ENCODE data around the gene POLD3.

Gene POLD3

DNA sequence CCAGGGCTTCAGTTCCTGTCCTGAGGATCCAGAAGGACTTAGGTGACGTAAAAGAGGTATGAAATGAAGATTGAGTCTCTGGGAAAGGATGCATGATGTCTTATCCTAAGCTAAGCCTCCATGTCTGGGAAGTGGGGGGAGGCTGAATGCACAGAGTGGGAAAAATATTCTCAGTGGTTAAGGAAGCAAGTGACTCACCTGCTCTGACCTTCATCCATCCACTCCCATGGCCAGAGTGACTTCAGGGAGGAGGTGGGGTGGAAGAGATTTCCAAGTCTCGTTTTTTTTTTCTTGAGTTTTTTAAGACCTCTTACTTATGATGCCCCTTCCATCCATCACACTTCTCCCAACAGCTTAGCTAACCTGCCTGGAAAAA is 32.5 kb upstream of the POLD3 start:
- no peak for DNase-seq
- Histone ChIP-seq H3K4me2 (ENCODE audit: low read length) (no peak overlapping the region), H4K8ac (ENCODE audit: low read depth, low read length) (no peak overlapping the region), H3K4me1 (ENCODE audit: control insufficient read depth in 1 of 2, insufficient read depth in 2 of 2, low read length in 2 of 2) (peaks cover 9 to 12% of the 10 kb centered on the region in 2 experiments), H2BK120ac (ENCODE audit: insufficient read depth, low read length, poor library complexity) (no peak overlapping the region), H2AFZ (ENCODE audit: insufficient read depth, low read length, poor library complexity) (no peak overlapping the region), H4K12ac (ENCODE audit: low read depth, low read length) (no peak overlapping the region), H2BK12ac (ENCODE audit: low read length) (no peak overlapping the region), H4K91ac (ENCODE audit: low read depth, low read length) (no peak overlapping the region), H3K14ac (ENCODE audit: low read length) (no peak overlapping the region), H2BK5ac (ENCODE audit: low read depth, low read length, poor library complexity) (no peak overlapping the region), H3K27me3 (ENCODE audit: insufficient read depth, low read length) (no peaks in the 10 kb centered on the region), H3K4me3 (ENCODE audit: low read depth, low read length) (no peak overlapping the region), H3K36me3 (ENCODE audit: control insufficient read depth in 1 of 2, insufficient read depth in 2 of 2, low read length in 2 of 2) (no peaks in the 10 kb centered on the region), H2AK5ac (ENCODE audit: low read length) (no peak overlapping the region), H3K9me3 (ENCODE audit: insufficient read depth, low read depth, low read length) (no peaks in the 10 kb centered on the region), H3K23ac (ENCODE audit: low read length) (no peak overlapping the region), H3K79me1 (ENCODE audit: low read length) (peaks cover 3% of the 10 kb centered on the region), H3K18ac (ENCODE audit: low read length) (no peak overlapping the region), H3K9ac (ENCODE audit: low read length) (no peak overlapping the region), H3K4ac (ENCODE audit: low read depth, low read length) (no peak overlapping the region), H3K79me2 (ENCODE audit: control insufficient read depth, insufficient read depth, low read length, poor library complexity) (no peaks in the 10 kb centered on the region), H3K27ac (ENCODE audit: low read depth, low read length) (peak overlapping the region; percentile 5)
- no CpG with 5 or more reads among the region's 2 CpGs for WGBS (ENCODE audit: extremely low coverage, insufficient coverage, insufficient read length)

DNA sequence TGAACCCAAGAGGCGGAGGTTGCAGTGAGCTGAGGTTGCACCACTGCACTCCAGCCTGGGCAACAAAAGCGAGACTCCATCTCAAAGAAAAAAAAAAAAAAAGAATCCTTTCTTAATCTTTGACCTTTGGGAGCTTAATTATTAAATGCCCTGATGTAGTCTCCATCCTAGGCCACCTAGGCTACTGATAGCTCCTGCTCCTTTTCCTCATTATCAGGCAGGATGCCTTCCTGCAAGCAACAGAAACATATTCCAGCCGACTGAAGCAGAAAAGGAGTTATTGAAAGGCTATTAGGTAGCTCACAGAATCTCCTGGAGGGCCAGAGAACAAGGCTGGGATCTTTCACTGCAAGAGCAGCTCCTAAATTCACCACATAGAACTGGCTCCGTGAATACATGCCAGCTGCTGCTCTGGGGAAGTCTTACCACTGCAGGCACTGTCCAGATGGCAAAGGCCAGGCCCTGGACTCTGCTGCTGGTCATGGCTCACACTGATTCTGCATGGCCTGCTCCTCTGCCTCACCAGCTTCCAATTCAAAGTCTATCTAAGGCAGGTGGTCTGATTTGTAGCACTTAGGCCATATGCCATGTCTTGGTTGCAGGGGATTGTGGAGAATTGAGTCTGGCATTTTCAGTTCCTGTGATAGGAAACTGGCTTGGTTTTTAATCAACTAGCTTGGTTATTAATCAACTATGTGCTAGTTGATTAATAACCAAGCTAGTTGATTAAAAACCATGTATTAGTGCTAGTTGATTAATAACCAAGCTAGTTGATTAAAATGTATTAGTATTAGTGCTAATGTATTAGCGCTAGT is 26.0 kb upstream of the POLD3 start:
- WGBS (ENCODE audit: extremely low coverage, insufficient coverage, insufficient read length), result no CpG with 5 or more reads among the region's 5 CpGs
- no peak overlapping the region for H2BK12ac ChIP-seq (ENCODE audit: low read length)
- no peaks in the 10 kb centered on the region for H3K9me3 ChIP-seq (ENCODE audit: insufficient read depth, low read depth, low read length)
- H2AK5ac ChIP-seq (ENCODE audit: low read length), result no peak overlapping the region
- no peak overlapping the region for H3K4me2 ChIP-seq (ENCODE audit: low read length)
- no peak overlapping the region for H2BK5ac ChIP-seq (ENCODE audit: low read depth, low read length, poor library complexity)
- no peaks in the 10 kb centered on the region for H3K79me2 ChIP-seq (ENCODE audit: control insufficient read depth, insufficient read depth, low read length, poor library complexity)
- H3K4me1 ChIP-seq (ENCODE audit: control insufficient read depth in 1 of 2, insufficient read depth in 2 of 2, low read length in 2 of 2), result peaks cover 4 to 6% of the 10 kb centered on the region in 2 experiments
- no peak overlapping the region for H3K4ac ChIP-seq (ENCODE audit: low read depth, low read length)
- H3K18ac ChIP-seq (ENCODE audit: low read length), result no peak overlapping the region
- H3K79me1 ChIP-seq (ENCODE audit: low read length), result peaks cover 3% of the 10 kb centered on the region
- H2BK120ac ChIP-seq (ENCODE audit: insufficient read depth, low read length, poor library complexity), result no peak overlapping the region
- H4K91ac ChIP-seq (ENCODE audit: low read depth, low read length), result no peak overlapping the region
- no peak overlapping the region for H3K27ac ChIP-seq (ENCODE audit: low read depth, low read length)
- H3K4me3 ChIP-seq (ENCODE audit: low read depth, low read length), result no peak overlapping the region
- no peak overlapping the region for H3K14ac ChIP-seq (ENCODE audit: low read length)
- H3K9ac ChIP-seq (ENCODE audit: low read length), result no peak overlapping the region
- H3K23ac ChIP-seq (ENCODE audit: low read length), result no peak overlapping the region
- H4K12ac ChIP-seq (ENCODE audit: low read depth, low read length), result no peak overlapping the region
- H3K36me3 ChIP-seq (ENCODE audit: control insufficient read depth in 1 of 2, insufficient read depth in 2 of 2, low read length in 2 of 2), result no peaks in the 10 kb centered on the region
- no peak overlapping the region for H2AFZ ChIP-seq (ENCODE audit: insufficient read depth, low read length, poor library complexity)
- DNase-seq, result no peak
- H3K27me3 ChIP-seq (ENCODE audit: insufficient read depth, low read length), result no peaks in the 10 kb centered on the region
- no peak overlapping the region for H4K8ac ChIP-seq (ENCODE audit: low read depth, low read length)

DNA sequence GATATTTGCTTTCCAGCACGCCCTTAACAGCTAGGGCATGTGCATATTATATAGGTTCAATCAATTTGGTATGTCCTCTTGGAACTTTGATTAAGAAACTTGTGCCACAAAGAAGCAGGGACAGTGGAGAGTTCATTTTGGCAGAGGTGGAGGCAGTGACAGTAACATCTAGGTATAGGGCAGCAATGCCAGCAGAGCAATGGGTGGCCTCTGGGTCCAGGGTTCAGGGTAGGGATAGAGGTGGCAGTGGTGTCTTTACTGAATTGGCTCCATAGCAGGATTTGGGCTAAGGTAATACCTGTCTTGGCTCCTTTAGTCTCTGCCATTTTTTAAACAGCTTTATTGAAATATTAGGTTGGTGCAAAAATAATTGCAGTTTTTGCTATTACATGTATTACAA is 24.4 kb upstream of the POLD3 start:
- WGBS (ENCODE audit: extremely low coverage, insufficient coverage, insufficient read length), result no CpG with 5 or more reads among the region's 1 CpG

DNA sequence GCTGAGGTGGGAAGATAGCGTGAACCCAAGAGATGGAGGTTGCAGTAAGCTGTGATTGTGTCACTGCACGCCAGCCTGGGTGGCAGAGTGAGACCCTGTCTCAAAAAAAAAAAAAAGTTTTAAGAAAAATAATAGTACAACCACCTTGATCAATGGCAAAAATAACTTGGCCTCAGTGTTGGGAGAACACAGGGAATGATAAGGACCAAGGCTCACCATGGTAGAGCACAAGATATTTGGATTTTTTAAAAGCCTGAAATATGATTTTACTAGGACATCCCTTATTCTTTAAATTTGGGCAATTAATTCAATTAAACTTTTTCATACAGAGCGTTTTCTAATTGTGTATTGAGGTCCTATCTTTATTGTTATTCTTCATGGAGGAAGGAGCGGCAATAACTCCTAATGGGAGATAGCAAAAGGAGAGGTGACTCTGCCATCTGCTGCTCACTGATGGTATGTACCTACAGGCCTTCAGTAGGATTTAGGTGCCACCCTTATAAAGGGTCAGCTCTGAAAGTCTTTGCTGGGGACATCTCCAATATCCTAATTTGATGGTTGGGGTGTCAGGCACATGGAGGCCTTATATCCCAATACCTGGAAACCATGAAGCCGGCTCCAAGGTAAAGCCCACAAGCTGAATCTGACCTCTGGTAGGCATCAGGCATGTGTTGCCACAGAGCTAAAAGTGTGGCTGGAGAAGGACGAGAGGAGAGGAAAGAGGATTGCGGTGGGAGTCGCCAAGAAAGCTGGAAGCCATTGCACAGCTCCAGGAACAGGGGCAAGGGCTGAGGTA is 21.9 kb upstream of the POLD3 start:
- H3K23ac ChIP-seq (ENCODE audit: low read length), result no peak overlapping the region
- no peak overlapping the region for H3K27ac ChIP-seq (ENCODE audit: low read depth, low read length)
- no peak overlapping the region for H4K8ac ChIP-seq (ENCODE audit: low read depth, low read length)
- H3K4me1 ChIP-seq (ENCODE audit: control insufficient read depth in 1 of 2, insufficient read depth in 2 of 2, low read length in 2 of 2), result no peaks in the 10 kb centered on the region
- peak; percentile 44 to 81 for DNase-seq
- no peaks in the 10 kb centered on the region for H3K27me3 ChIP-seq (ENCODE audit: insufficient read depth, low read length)
- peak overlapping the region; percentile 28 for H2BK5ac ChIP-seq (ENCODE audit: low read depth, low read length, poor library complexity)
- H3K18ac ChIP-seq (ENCODE audit: low read length), result no peak overlapping the region
- H3K4me2 ChIP-seq (ENCODE audit: low read length), result no peak overlapping the region
- H2BK120ac ChIP-seq (ENCODE audit: insufficient read depth, low read length, poor library complexity), result peak overlapping the region; percentile 74
- H2BK12ac ChIP-seq (ENCODE audit: low read length), result peak overlapping the region; percentile 62
- no peaks in the 10 kb centered on the region for H3K9me3 ChIP-seq (ENCODE audit: insufficient read depth, low read depth, low read length)
- H3K79me1 ChIP-seq (ENCODE audit: low read length), result peaks cover 3% of the 10 kb centered on the region
- H2AK5ac ChIP-seq (ENCODE audit: low read length), result peak overlapping the region; percentile 32
- H3K14ac ChIP-seq (ENCODE audit: low read length), result no peak overlapping the region
- no peak overlapping the region for H2AFZ ChIP-seq (ENCODE audit: insufficient read depth, low read length, poor library complexity)
- no peak overlapping the region for H4K12ac ChIP-seq (ENCODE audit: low read depth, low read length)
- no peak overlapping the region for H3K9ac ChIP-seq (ENCODE audit: low read length)
- H3K79me2 ChIP-seq (ENCODE audit: control insufficient read depth, insufficient read depth, low read length, poor library complexity), result no peaks in the 10 kb centered on the region
- H3K4ac ChIP-seq (ENCODE audit: low read depth, low read length), result no peak overlapping the region
- peak overlapping the region; percentile 71 for H4K91ac ChIP-seq (ENCODE audit: low read depth, low read length)
- no peak overlapping the region for H3K4me3 ChIP-seq (ENCODE audit: low read depth, low read length)
- no CpG with 5 or more reads among the region's 8 CpGs for WGBS (ENCODE audit: extremely low coverage, insufficient coverage, insufficient read length)
- H3K36me3 ChIP-seq (ENCODE audit: control insufficient read depth in 1 of 2, insufficient read depth in 2 of 2, low read length in 2 of 2), result peaks cover 0 to 1% of the 10 kb centered on the region in 2 experiments

More for the DNA sequence above, 24.4 kb upstream of the POLD3 start:
- no peak overlapping the region for H4K8ac ChIP-seq (ENCODE audit: low read depth, low read length)
- H3K4me1 ChIP-seq (ENCODE audit: control insufficient read depth in 1 of 2, insufficient read depth in 2 of 2, low read length in 2 of 2), result peaks cover 0 to 4% of the 10 kb centered on the region in 2 experiments
- no peak for DNase-seq
- H3K27me3 ChIP-seq (ENCODE audit: insufficient read depth, low read length), result no peaks in the 10 kb centered on the region
- no peaks in the 10 kb centered on the region for H3K79me2 ChIP-seq (ENCODE audit: control insufficient read depth, insufficient read depth, low read length, poor library complexity)
- no peak overlapping the region for H4K91ac ChIP-seq (ENCODE audit: low read depth, low read length)
- H2AK5ac ChIP-seq (ENCODE audit: low read length), result no peak overlapping the region
- H2BK12ac ChIP-seq (ENCODE audit: low read length), result no peak overlapping the region
- H3K23ac ChIP-seq (ENCODE audit: low read length), result no peak overlapping the region
- H3K79me1 ChIP-seq (ENCODE audit: low read length), result peaks cover 3% of the 10 kb centered on the region
- no peak overlapping the region for H3K4ac ChIP-seq (ENCODE audit: low read depth, low read length)
- H3K9me3 ChIP-seq (ENCODE audit: insufficient read depth, low read depth, low read length), result no peaks in the 10 kb centered on the region
- H2AFZ ChIP-seq (ENCODE audit: insufficient read depth, low read length, poor library complexity), result no peak overlapping the region
- no peak overlapping the region for H3K14ac ChIP-seq (ENCODE audit: low read length)
- no peak overlapping the region for H2BK5ac ChIP-seq (ENCODE audit: low read depth, low read length, poor library complexity)
- H3K4me3 ChIP-seq (ENCODE audit: low read depth, low read length), result no peak overlapping the region
- H3K36me3 ChIP-seq (ENCODE audit: control insufficient read depth in 1 of 2, insufficient read depth in 2 of 2, low read length in 2 of 2), result peaks cover 0 to 1% of the 10 kb centered on the region in 2 experiments
- H4K12ac ChIP-seq (ENCODE audit: low read depth, low read length), result no peak overlapping the region
- H2BK120ac ChIP-seq (ENCODE audit: insufficient read depth, low read length, poor library complexity), result no peak overlapping the region
- H3K9ac ChIP-seq (ENCODE audit: low read length), result no peak overlapping the region
- H3K4me2 ChIP-seq (ENCODE audit: low read length), result no peak overlapping the region
- H3K18ac ChIP-seq (ENCODE audit: low read length), result no peak overlapping the region
- H3K27ac ChIP-seq (ENCODE audit: low read depth, low read length), result no peak overlapping the region

Measured in trophoblast cell (in vitro differentiated cells and primary cell).